Measurements from ENCODE around the gene ELFN1. TPM values are rescaled to one million over a fixed set of nuclear protein-coding genes. Genes with fewer than 3 reads are reported as not detected.

ELFN1 gene
- total and polyA plus RNA-seq, 9 of the 15 experiments (the other 6 are each of a cell fraction or from before 2014, with no cell fraction given) = 0.04 to 0.64 (median 0.18) TPM; not detected in 2

GRCh38 chr7:1626769-1627168, 43.3 kb upstream of the ELFN1 start:
- Histone ChIP-seq H3K79me2 (ENCODE audit: control insufficient read depth, insufficient read depth, low read length) (no peaks in the 10 kb centered on the region), H3K27me3 (ENCODE audit: control insufficient read depth in 2 of 2, insufficient read depth in 2 of 2, low read length in 2 of 2) (peaks cover 9 to 36% of the 10 kb centered on the region in 2 experiments; a peak in 4 of 5 replicates), H3K9me3 (replicated peaks; ENCODE audit: control insufficient read depth, insufficient read depth, low read depth, low read length) (peaks cover 2% of the 10 kb centered on the region; the same call in 1 of the 2 replicates), H3K4me2 (ENCODE audit: insufficient read depth, low read length) (no peak overlapping the region), H3K4me1 (replicated peaks in 1 of 2; ENCODE audit: control insufficient read depth in 2 of 2, insufficient read depth in 2 of 2, low read length in 2 of 2) (peaks cover 0 to 4% of the 10 kb centered on the region in 2 experiments; a peak in 1 of 5 replicates), H4K20me1 (replicated peaks; ENCODE audit: control insufficient read depth, insufficient read depth, low read length) (0 out of 2 replicates have a peak, but pooled peaks cover 7% of the 10 kb centered on the region), H3K27ac (ENCODE audit: extremely low read depth, low read depth, low read length) (no peak overlapping the region), H2AFZ (ENCODE audit: low read depth, low read length) (no peak overlapping the region), H3K4me3 (no peak overlapping the region), H3K36me3 (ENCODE audit: control insufficient read depth, insufficient read depth, low read length) (no peaks in the 10 kb centered on the region), H3K9ac (ENCODE audit: insufficient read depth in 1 of 2, low read depth in 2 of 2, low read length in 2 of 2) (no peak overlapping the region), H3K9me1 (ENCODE audit: control insufficient read depth, insufficient read depth, low read length) (no peaks in the 10 kb centered on the region)
- in situ Hi-C loops (cut with MboI) = no loop called here
- intact Hi-C loops (cut with micrococcal nuclease) = no loop called here
- WGBS (ENCODE audit: insufficient coverage, low coverage, missing lambda C conversion rate) = 0% methylated on average over 1 of the region's 1 CpG
- BruUV-seq (replicated peaks) = no TSS peak
- no peak for FAIRE-seq
- ATAC-seq = no peak
- CTCF ChIA-PET (ENCODE audit: low intra/inter-chr PET ratio) = no interaction called here
- 0 out of 2 replicates have a peak, but pooled peaks have one; percentile 30 for TF ChIP-seq ADNP (tag; IDR thresholded peaks at IDR 0.05)
- TF ChIP-seq BCOR (IDR thresholded peaks at IDR 0.05) = peak; percentile 88
- peak; percentile 40 to 65; a peak in 3 of 4 replicates for TF ChIP-seq KDM1A (IDR thresholded peaks at IDR 0.05)
- TF ChIP-seq ZNF146 (CRISPR knock-in tag; IDR thresholded peaks at IDR 0.05; ENCODE audit: unreplicated experiment) = peak; percentile 99
- TF ChIP-seq RBM25 (IDR thresholded peaks at IDR 0.05; ENCODE audit: low read depth, low read length, severe bottlenecking) = peak; percentile 83
- TF ChIP-seq RBM14 (IDR thresholded peaks at IDR 0.05; ENCODE audit: borderline replicate concordance, insufficient read depth, low read depth, low read length) = no peak
- 0 out of 2 replicates have a peak, but pooled peaks have one; percentile 35 for TF ChIP-seq SMARCA5 (IDR thresholded peaks at IDR 0.05)
- TF ChIP-seq ZBTB26 (CRISPR knock-in tag; IDR thresholded peaks at IDR 0.05) = no peak
- POLR2A ChIA-PET = no interaction called here
- peak in 1 of 4 experiments; percentile 8 for DNase-seq (ENCODE audit: extremely low read depth in 1 of 4, low spot score in 3 of 4)
